HG03565 (cell line): ENCODE data around the gene MRTFA.

Experiments
- ATAC-seq: cut with Tn5 transposase; IDR thresholded peaks from one replicate; pipeline ENCODE4 v1.9.1; 2021; ENCODE audit warnings: mild to moderate bottlenecking, moderate library complexity; ENCODE audit not compliant: unreplicated experiment

Gene MRTFA

GRCh38 chr22:40367342-40367741, 269.2 kb downstream of the MRTFA start:
- no peak for ATAC-seq

GRCh38 chr22:40366068-40366467, 270.5 kb downstream of the MRTFA start:
- ATAC-seq: no peak

GRCh38 chr22:40364431-40364830, 272.1 kb downstream of the MRTFA start:
- ATAC-seq: no peak

GRCh38 chr22:40363059-40363458, 273.5 kb downstream of the MRTFA start:
- ATAC-seq: no peak

GRCh38 chr22:40361100-40361499, 275.4 kb downstream of the MRTFA start:
- ATAC-seq: no peak
